ENCODE results near the gene C21orf58.

The C21orf58 gene

GRCh38 chr21:46253610-46254124 is 70.0 kb downstream of the C21orf58 start:
- ChIA-PET CTCF (interaction anchor here (0.7 to 5.3 kb wide), 5 partner anchors 20 to 282 kb away, joined by 3 to 22 read pairs (median 4); no protein-coding TSS in a partner anchor), POLR2A (interaction anchor here (0.6 kb wide), 1 partner anchor 46 kb away, joined by 3 read pairs; no protein-coding TSS in a partner anchor)
- TF ChIP-seq, protein P1, sequence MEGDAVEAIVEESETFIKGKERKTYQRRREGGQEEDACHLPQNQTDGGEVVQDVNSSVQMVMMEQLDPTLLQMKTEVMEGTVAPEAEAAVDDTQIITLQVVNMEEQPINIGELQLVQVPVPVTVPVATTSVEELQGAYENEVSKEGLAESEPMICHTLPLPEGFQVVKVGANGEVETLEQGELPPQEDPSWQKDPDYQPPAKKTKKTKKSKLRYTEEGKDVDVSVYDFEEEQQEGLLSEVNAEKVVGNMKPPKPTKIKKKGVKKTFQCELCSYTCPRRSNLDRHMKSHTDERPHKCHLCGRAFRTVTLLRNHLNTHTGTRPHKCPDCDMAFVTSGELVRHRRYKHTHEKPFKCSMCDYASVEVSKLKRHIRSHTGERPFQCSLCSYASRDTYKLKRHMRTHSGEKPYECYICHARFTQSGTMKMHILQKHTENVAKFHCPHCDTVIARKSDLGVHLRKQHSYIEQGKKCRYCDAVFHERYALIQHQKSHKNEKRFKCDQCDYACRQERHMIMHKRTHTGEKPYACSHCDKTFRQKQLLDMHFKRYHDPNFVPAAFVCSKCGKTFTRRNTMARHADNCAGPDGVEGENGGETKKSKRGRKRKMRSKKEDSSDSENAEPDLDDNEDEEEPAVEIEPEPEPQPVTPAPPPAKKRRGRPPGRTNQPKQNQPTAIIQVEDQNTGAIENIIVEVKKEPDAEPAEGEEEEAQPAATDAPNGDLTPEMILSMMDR (IDR thresholded peaks at IDR 0.05; ENCODE audit: insufficient read depth, low read length, missing control alignments) = no peak
- no peak for DNase-seq (ENCODE audit: low read depth, low spot score)
- H3K4me3 ChIP-seq (ENCODE audit: low read depth, low read length) = no peak overlapping the region

GRCh38 chr21:46252840-46253239 is 70.8 kb downstream of the C21orf58 start:
- ChIA-PET CTCF (interaction anchor here (0.9 to 5.3 kb wide), 5 partner anchors 13 to 282 kb away, joined by 3 to 22 read pairs (median 4); no protein-coding TSS in a partner anchor), POLR2A (interaction anchor here (0.6 kb wide), 1 partner anchor 47 kb away, joined by 3 read pairs; no protein-coding TSS in a partner anchor)
- H3K4me3 ChIP-seq (ENCODE audit: low read depth, low read length) = no peak overlapping the region
- no peak for DNase-seq (ENCODE audit: low read depth, low spot score)
- TF ChIP-seq, protein P1 (IDR thresholded peaks at IDR 0.05; ENCODE audit: insufficient read depth, low read length, missing control alignments) = no peak
